H4 (cell line): Measurements from ENCODE around the gene SPOP. TPM values are rescaled to one million over a fixed set of nuclear protein-coding genes. Genes with fewer than 3 reads are reported as not detected.
"Not testable (repeated sequence)": the region's sequence is repeated elsewhere in the genome, so short reads cannot be mapped to it uniquely, and the experiment has no call there.

Experiments used
- DNase-seq: peaks from one replicate; pipeline ENCODE4 v3.0.0-alpha.2; 2015; ENCODE audit warnings: low spot score
- total RNA-seq: library from RNA; depleted of rRNA; stranded (reverse); fragments of >200 nt; shearing (Covaris generic); gene quantifications from 2 replicates; pipeline ENCODE4 v1.2.3, GENCODE V29; 2014

Gene SPOP
- total RNA-seq, 1 experiment from 2014 or later = 43.9 TPM

- no peak for DNase-seq
Measured at GRCh38 chr17:49695698-49696232, 17.9 kb upstream of the SPOP start.

DNA sequence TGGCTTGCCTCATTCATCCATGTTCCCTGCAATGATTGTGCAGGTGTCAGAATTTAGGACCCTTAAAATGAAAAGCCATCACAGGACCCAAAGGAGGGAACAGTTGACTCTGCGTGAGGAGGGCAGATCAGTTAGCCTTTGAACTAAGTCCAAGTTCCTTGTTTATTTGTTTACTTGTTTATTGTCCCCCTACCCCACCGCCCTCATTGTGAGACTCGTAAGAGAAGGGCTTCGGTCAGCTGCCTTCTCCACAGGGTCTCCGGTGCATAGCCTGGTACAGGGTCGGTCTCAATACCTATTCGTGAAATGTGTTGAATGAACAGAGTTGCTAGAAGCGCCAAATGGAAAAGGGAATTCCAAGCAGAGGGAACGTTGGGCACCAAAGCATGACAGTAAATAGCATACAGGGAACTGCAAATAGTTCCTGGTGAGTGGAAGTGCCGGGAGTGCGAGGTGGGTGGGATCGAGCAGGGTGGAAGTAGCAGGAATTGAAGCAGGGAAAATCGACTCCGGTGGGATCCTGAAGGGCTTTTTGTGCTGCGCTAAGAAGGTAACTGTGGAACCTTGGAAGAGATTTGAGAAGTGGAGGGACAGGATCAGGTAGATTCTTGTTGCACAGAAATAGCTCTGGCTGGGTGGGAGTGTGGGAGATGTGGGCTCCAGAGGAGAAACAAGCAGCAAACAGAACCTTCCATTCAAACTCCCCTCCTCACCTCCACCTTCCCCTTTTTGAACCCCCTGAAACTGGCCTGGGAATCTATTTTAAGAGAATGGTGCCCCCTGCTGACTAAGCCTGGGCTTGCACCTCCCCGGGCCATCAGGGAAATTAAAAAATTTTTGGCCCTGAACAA is 17.2 kb upstream of the SPOP start:
- DNase-seq = no peak

- no peak for DNase-seq
Measured at GRCh38 chr17:49692751-49693150, 14.9 kb upstream of the SPOP start.

- DNase-seq = no peak
Measured at GRCh38 chr17:49691677-49692191, 13.8 kb upstream of the SPOP start.

DNA sequence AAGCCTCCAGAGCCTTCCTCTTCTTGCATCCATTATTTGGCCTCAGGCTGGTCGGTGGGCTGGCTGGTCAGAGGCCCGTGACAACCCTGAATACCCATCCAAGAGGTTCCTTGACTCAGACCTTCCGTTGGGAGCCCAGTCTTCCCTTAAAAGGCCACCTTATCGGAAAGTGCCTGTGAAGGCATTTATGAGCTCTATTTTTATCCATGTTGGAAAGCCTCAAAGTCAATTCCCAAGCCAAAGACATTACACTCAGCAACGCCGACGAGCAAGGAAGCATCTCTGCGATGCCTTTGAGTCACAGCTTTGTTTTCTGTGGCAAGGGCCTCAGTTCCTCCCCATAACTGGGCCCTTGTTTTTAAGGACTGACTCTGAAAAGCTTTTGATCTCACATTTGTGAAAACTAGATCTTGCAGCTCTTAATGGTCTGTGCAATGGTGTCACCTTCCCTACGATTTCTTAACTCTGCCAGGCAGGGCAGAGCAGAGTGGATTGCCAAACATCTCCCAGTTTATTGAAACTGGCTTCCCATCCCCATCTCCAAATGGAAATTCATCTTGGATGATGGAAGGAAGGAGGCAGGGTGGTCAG is 13.3 kb upstream of the SPOP start:
- no peak for DNase-seq

- DNase-seq = no peak
Measured at GRCh38 chr17:49690256-49690655, 12.4 kb upstream of the SPOP start.

DNA sequence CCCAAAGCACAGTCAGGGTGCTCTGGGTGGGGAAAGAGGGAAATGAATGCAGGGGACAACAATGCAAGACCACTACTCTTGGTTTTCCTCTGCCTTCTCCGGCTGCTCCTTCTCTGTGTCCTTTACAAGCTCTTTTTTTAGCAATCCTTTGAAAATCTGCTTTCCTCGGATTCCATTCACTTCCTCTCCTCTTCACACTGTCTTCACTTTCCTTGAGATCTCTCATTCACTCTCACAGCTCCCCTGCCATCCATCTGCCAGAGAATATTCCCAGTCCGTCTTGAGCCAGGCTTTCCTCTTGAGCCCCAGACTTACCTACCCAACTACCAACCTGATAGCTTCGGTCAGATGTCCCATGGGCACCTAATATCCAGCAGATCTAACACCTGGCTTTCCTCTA is 11.0 kb upstream of the SPOP start:
- no peak for DNase-seq

DNA sequence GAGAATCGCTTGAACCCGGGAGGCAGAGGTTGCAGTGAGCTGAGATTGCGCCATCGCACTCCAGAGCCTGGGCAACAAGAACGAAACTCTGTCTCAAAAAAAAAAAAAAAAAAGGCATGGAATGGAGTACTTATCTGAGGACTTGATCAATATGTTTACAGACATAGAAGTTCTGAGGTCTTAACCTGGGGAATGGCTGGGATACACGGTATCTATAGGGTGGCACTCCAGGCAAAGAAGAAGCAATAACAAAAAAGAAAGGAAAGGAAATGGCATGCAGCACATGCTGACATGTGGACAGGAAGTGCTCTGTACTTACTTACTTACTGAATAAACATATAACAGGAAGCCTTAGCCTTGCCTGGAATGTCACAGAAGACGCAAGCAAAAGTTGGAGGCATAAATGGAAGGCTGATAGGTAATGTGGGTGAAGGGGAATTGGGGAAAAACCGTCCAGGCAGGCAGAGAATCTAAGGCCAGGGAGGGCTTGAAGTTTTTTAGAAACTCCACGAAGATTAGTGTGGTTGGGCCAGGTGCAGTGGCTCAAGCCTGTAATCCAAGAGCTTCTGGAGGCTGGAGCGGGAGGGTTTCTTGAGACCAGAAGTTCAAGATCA is 10.1 kb upstream of the SPOP start:
- peak; percentile 70 for DNase-seq

DNA sequence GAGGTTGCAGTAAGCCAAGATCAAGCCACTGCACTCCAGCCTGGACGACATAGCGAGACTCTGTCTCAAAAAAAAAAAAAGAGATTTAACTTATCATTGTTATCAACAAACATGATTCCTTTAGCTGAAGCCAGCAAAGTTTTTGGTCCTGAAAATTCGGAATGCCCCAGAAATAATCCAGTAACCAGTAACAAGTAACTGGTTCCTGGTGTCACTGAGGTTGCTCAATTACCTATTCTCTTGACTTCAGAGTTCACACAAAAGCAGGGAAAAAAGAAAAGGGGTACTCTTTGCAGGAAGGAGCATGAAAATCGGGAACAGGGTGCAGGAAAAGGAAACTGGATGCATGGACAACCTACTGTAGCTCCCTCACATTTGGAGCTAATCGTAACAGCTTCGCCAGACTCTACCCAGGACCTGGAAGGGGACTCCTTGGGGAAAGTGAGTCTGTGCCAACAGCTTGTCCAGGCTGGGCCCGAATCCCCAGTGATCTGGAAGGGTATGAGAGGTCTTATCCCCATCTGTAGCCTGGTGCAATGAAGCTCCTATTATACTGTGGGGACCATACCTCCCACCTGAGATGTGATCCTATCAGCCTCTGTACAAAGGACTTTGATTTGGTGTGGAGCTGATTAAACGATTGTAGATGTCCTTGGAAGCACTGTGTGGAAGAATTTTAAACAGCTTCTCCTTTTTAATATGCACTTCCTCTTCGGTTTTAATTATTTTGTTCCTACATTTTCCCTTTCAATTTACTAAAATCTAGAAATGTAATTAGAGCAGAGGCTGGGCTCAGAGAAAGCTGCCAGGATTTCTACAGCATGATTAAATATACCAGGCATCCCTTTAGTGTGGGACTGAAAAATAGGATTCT is 3.4 kb upstream of the SPOP start:
- DNase-seq = no peak

- no peak for DNase-seq
Measured at GRCh38 chr17:49680314-49680713, 2.4 kb upstream of the SPOP start.

- peak; percentile 95 for DNase-seq
Measured at GRCh38 chr17:49677134-49677932, 564 bp downstream of the SPOP start.

- DNase-seq = no peak
Measured at GRCh38 chr17:49676276-49676868, 1.5 kb downstream of the SPOP start.

DNA sequence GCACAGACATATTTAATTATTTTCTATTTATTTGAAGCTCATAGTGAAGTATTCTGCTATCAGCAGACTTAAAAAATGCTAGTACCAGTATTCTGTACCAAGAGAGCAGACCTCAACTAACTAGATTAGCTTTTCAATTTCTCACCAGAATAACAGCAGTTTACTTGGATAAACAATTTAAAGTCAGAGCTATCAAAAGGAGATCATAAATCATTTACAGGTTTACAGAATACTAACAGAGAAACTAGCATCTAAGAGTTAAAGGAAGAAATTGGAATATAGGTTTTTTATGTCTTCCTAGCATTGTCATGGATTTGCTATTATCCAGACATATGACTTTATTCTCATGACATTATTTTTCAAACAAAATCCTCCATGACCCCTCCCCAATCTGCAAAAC is 3.4 kb downstream of the SPOP start:
- no peak for DNase-seq

DNA sequence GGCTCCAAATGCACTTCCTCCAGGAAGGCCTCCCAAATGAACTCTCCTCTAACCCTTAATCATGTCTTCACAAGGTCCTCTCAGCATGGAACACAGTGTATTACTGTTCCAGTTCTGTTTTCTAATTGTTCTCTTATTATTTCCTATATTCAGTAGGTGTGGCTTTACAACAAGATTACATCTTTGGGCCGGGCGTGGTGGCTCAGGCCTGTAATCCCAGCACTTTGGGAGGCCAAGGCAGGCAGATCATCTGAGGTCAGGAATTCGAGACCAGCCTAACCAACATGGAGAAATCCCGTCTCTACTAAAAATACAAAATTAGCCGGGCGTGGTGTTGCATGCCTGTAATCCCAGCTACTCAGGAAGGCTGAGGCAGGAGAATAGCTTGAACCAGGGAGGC is 4.2 kb downstream of the SPOP start:
- not testable (repeated sequence) for DNase-seq

DNA sequence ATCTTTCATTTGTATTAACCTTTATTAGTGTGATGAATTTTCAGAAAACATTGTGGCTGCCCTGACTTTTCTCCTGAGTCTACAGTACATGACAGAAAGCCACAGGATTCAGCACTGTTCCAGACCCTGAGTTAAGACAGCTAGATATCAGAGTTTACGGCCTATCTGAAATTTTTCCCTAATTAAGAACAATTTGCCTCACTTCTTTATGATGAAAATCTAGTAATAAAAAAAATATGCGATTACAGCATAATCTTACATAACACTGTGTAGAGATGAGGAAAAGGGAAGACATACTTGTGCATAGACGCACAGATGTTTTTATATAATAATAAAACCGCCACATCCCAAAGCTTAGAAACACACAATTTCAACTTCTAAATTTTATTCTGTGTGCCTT is 7.3 kb downstream of the SPOP start:
- DNase-seq = no peak

GRCh38 chr17:49670002-49670401 is 7.9 kb downstream of the SPOP start:
- DNase-seq = no peak

DNA sequence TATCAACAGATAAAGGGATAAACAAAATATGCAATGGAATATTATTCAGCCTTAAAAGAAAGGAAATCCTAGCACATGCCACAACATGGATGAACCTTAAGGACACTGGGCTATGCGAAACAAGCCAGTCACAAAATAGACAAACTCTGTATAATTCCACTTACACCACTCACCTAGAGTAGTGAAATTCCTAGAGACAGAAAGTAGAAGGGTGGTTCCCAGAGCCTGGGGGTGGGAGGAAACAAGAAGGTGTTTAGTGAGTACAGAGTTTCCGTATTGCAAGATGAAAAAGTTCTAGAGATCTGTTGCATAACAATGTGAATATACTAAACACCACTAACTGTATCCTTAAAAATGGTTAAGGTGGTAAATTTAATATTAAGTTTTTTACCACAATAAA is 10.0 kb downstream of the SPOP start:
- no peak for DNase-seq

DNA sequence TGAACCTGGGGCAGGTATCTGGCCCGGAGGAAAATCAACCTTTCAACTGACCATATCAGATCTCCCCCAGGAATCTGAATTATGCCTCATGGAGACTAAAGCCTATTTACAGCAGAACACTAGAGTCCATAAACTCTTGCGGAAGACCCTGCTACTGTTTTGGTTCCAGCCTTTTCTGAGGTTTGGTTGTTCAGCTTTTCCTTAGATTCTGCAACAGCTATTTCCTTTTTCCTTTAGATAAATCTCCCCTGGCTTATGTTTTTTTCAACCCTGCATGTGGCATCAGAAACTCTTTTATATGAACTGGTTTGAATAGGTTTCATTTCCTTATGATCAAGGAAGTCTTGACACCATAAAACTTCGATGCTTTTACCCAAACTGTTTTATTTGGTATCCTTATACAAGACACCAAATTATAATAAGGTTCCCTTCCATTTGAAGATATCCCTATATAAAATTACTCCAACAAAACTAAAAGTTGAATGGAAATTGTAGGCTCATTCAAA is 13.1 kb downstream of the SPOP start:
- no peak for DNase-seq

DNA sequence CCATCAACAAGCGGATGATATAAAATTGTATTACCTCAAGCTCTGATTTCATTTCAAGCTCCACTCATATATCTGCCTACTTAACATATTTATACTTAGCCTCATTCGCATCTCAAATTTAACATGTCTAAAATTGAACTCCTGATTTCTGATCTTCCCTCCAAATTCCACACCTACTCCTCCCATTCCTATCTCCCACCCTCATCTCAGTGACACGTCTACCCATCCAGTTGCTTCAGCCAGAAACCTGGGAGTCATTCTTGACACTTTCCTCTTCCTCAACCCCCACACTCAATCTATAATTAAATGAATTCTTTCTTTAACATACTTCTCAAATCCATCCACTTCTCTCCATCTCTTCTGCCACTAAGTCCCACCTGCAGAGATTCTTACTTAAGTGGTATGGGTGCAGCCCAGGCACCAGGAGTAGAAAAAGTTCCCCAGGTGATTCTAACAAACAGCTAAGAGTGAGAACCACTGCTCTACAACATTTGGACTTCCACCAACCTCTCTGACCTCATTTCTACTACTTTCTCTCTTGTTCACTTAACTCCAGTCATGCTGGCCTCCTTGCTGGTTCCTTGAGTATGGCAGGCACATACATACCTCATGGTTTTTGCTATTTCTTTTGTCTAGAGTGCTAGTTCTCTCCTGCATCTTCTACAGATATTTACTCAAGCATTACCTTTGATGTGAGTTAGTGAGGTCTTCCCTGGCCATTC is 18.1 kb downstream of the SPOP start:
- DNase-seq = no peak
